HEK293 (cell line): ENCODE results near the gene RASAL2.

Source experiments
- GLIS1 ChIP-seq: fragments of 450-650 bp; formaldehyde crosslinking; IDR thresholded peaks from 2 replicates; pipeline ENCODE4 v1.5.1; 2016; ENCODE audit warnings: missing biosample characterization, missing genetic modification characterization
- KLF16 ChIP-seq: fragments of 450-650 bp; formaldehyde crosslinking; IDR thresholded peaks from 2 replicates; pipeline ENCODE4 v1.5.1; 2017; ENCODE audit warnings: missing biosample characterization, missing genetic modification characterization
- KLF17 ChIP-seq: fragments of 450-650 bp; formaldehyde crosslinking; IDR thresholded peaks from 2 replicates; pipeline ENCODE4 v1.5.1; 2016; ENCODE audit warnings: missing biosample characterization, missing genetic modification characterization
- KLF7 ChIP-seq: fragments of 450-650 bp; formaldehyde crosslinking; IDR thresholded peaks from 2 replicates; pipeline ENCODE4 v1.5.1; 2016; ENCODE audit warnings: missing biosample characterization, missing genetic modification characterization, borderline replicate concordance
- MYNN ChIP-seq: fragments of 450-650 bp; formaldehyde crosslinking; IDR thresholded peaks from 2 replicates; pipeline ENCODE4 v1.5.1; 2016; ENCODE audit warnings: missing biosample characterization, missing genetic modification characterization, borderline replicate concordance
- PATZ1 ChIP-seq: fragments of 450-650 bp; formaldehyde crosslinking; IDR thresholded peaks from 2 replicates; pipeline ENCODE4 v1.5.1; 2016; ENCODE audit warnings: missing biosample characterization, missing genetic modification characterization
- RBAK ChIP-seq: fragments of 450-650 bp; formaldehyde crosslinking; IDR thresholded peaks from 2 replicates; pipeline ENCODE4 v1.5.1; 2016; ENCODE audit warnings: missing biosample characterization, missing genetic modification characterization
- REST ChIP-seq: fragments of 450-650 bp; formaldehyde crosslinking; IDR thresholded peaks from 2 replicates; pipeline ENCODE4 v1.5.1; 2016; ENCODE audit warnings: missing biosample characterization, missing genetic modification characterization
- ZBTB17 ChIP-seq: fragments of 450-650 bp; formaldehyde crosslinking; IDR thresholded peaks from 2 replicates; pipeline ENCODE4 v1.5.1; 2016; ENCODE audit warnings: missing biosample characterization, missing genetic modification characterization
- ZBTB44 ChIP-seq: fragments of 450-650 bp; IDR thresholded peaks from 2 replicates; pipeline ENCODE4 v1.5.1; 2018; ENCODE audit warnings: missing biosample characterization, mild to moderate bottlenecking, missing genetic modification characterization
- ZBTB6 ChIP-seq: fragments of 450-650 bp; formaldehyde crosslinking; IDR thresholded peaks from 2 replicates; pipeline ENCODE4 v1.5.1; 2017; ENCODE audit warnings: missing biosample characterization, missing genetic modification characterization
- ZIC2 ChIP-seq: fragments of 450-650 bp; formaldehyde crosslinking; IDR thresholded peaks from 2 replicates; pipeline ENCODE4 v1.5.1; 2016; ENCODE audit warnings: missing biosample characterization, missing genetic modification characterization
- ZNF146 ChIP-seq: fragments of 450-650 bp; formaldehyde crosslinking; IDR thresholded peaks from 2 replicates; pipeline ENCODE4 v1.5.1; 2016; ENCODE audit warnings: missing biosample characterization, missing genetic modification characterization
- ZNF23 ChIP-seq: fragments of 450-650 bp; formaldehyde crosslinking; IDR thresholded peaks from 2 replicates; pipeline ENCODE4 v1.5.1; 2016; ENCODE audit warnings: missing biosample characterization, missing genetic modification characterization, borderline replicate concordance
- ZNF324 ChIP-seq: fragments of 450-650 bp; formaldehyde crosslinking; IDR thresholded peaks from 2 replicates; pipeline ENCODE4 v1.5.1; 2016; ENCODE audit warnings: missing biosample characterization, missing genetic modification characterization
- ZNF341 ChIP-seq: fragments of 450-650 bp; formaldehyde crosslinking; IDR thresholded peaks from 2 replicates; pipeline ENCODE4; 2016; ENCODE audit warnings: low read depth, missing biosample characterization, missing genetic modification characterization
- ZNF488 ChIP-seq: fragments of 450-650 bp; formaldehyde crosslinking; IDR thresholded peaks from 2 replicates; pipeline ENCODE4 v1.5.1; 2016; ENCODE audit warnings: missing biosample characterization, missing genetic modification characterization
- ZNF510 ChIP-seq: fragments of 450-650 bp; formaldehyde crosslinking; IDR thresholded peaks from 2 replicates; pipeline ENCODE4 v1.5.1; 2018; ENCODE audit warnings: mild to moderate bottlenecking, missing genetic modification characterization, missing biosample characterization; ENCODE audit not compliant: insufficient replicate concordance
- ZNF530 ChIP-seq: fragments of 450-650 bp; formaldehyde crosslinking; IDR thresholded peaks from 2 replicates; pipeline ENCODE4 v1.5.1; 2016; ENCODE audit warnings: low read depth, missing biosample characterization, missing genetic modification characterization
- ZNF544 ChIP-seq: fragments of 450-650 bp; formaldehyde crosslinking; IDR thresholded peaks from 2 replicates; pipeline ENCODE4 v1.5.0; 2017; ENCODE audit warnings: missing biosample characterization, missing genetic modification characterization
- ZNF555 ChIP-seq: fragments of 450-650 bp; formaldehyde crosslinking; conservative IDR thresholded peaks from 2 replicates; pipeline ENCODE4 v1.5.1; 2017; ENCODE audit warnings: missing biosample characterization, mild to moderate bottlenecking, missing genetic modification characterization, inconsistent platforms
- ZNF585B ChIP-seq: fragments of 450-650 bp; formaldehyde crosslinking; IDR thresholded peaks from 2 replicates; pipeline ENCODE4 v1.5.1; 2016; ENCODE audit warnings: missing biosample characterization, missing genetic modification characterization
- ZNF610 ChIP-seq: fragments of 450-650 bp; formaldehyde crosslinking; IDR thresholded peaks from 2 replicates; pipeline ENCODE4 v1.5.1; 2016; ENCODE audit warnings: missing biosample characterization, missing genetic modification characterization, borderline replicate concordance
- ZNF624 ChIP-seq: fragments of 450-650 bp; formaldehyde crosslinking; IDR thresholded peaks from 2 replicates; pipeline ENCODE4 v1.5.1; 2017; ENCODE audit warnings: missing biosample characterization, missing genetic modification characterization
- ZNF660 ChIP-seq: fragments of 450-650 bp; IDR thresholded peaks from 2 replicates; pipeline ENCODE4 v1.5.1; 2018; ENCODE audit warnings: missing biosample characterization, mild to moderate bottlenecking, missing genetic modification characterization
- ZNF704 ChIP-seq: fragments of 450-650 bp; formaldehyde crosslinking; IDR thresholded peaks from 2 replicates; pipeline ENCODE4 v1.5.1; 2016; ENCODE audit warnings: missing biosample characterization, missing genetic modification characterization
- ZSCAN18 ChIP-seq: fragments of 450-650 bp; formaldehyde crosslinking; IDR thresholded peaks from 2 replicates; pipeline ENCODE4 v1.5.1; 2016; ENCODE audit warnings: missing biosample characterization, missing genetic modification characterization

Gene RASAL2

GRCh38 chr1:178093494-178093950 is 382 bp upstream of the RASAL2 start (continued):
- no peak for TF ChIP-seq ZNF704 (tag by site-specific recombination)
- TF ChIP-seq RBAK (tag by site-specific recombination): no peak
- no peak for TF ChIP-seq ZNF324 (tag by site-specific recombination)
- TF ChIP-seq ZNF510 (tag by site-specific recombination): peak; percentile 3
- peak; percentile 68; the same call in 1 of the 2 replicates for TF ChIP-seq ZBTB44 (tag by site-specific recombination)
- TF ChIP-seq ZNF23 (tag by site-specific recombination): no peak
- 0 out of 2 replicates have a peak, but pooled peaks have one; percentile 22 for TF ChIP-seq KLF16 (tag by site-specific recombination)
- TF ChIP-seq ZIC2 (tag by site-specific recombination): no peak
- peak; percentile 87; the same call in 1 of the 2 replicates for TF ChIP-seq ZNF610 (tag by site-specific recombination)
- TF ChIP-seq ZNF544: no peak
- no peak for TF ChIP-seq MYNN (tag by site-specific recombination)
- TF ChIP-seq ZBTB17 (tag by site-specific recombination): peak; percentile 95
- no peak for TF ChIP-seq ZNF555
- no peak for TF ChIP-seq KLF17
- TF ChIP-seq GLIS1 (tag by site-specific recombination): peak; percentile 34
- peak; percentile 20; the same call in 1 of the 2 replicates for TF ChIP-seq REST (tag by site-specific recombination)
- TF ChIP-seq ZNF488 (tag by site-specific recombination): no peak
- no peak for TF ChIP-seq ZNF624 (tag by site-specific recombination)
- no peak for TF ChIP-seq ZNF585B
- TF ChIP-seq KLF7 (tag by site-specific recombination): no peak
- no peak for TF ChIP-seq ZSCAN18 (tag by site-specific recombination)
- 0 out of 2 replicates have a peak, but pooled peaks have one; percentile 5 for TF ChIP-seq ZBTB6
- 0 out of 2 replicates have a peak, but pooled peaks have one; percentile 29 for TF ChIP-seq PATZ1 (tag by site-specific recombination)
- no peak for TF ChIP-seq ZNF530 (tag by site-specific recombination)
- no peak for TF ChIP-seq ZNF146
- peak; percentile 25; the same call in 1 of the 2 replicates for TF ChIP-seq ZNF341 (tag by site-specific recombination)
- TF ChIP-seq ZNF660 (tag by site-specific recombination): peak; percentile 82
